NCI-H82 (cell line): Measurements from ENCODE around the gene KCNJ11.

Source experiments
- DNase-seq: peaks from one replicate; lab custom pipeline; 2025; lab: John Stamatoyannopoulos, UW

Gene KCNJ11

GRCh38 chr11:17391493-17392355 is 3.3 kb upstream of the KCNJ11 start:
- peak; percentile 68 for DNase-seq

GRCh38 chr11:17389957-17390649 is 1.6 kb upstream of the KCNJ11 start:
- peak; percentile 57 for DNase-seq

GRCh38 chr11:17389211-17389956 is 925 bp upstream of the KCNJ11 start:
- DNase-seq: peak; percentile 88

GRCh38 chr11:17387811-17388210 is 648 bp downstream of the KCNJ11 start:
- no peak for DNase-seq

GRCh38 chr11:17387254-17387653 is 1.2 kb downstream of the KCNJ11 start:
- no peak for DNase-seq

- DNase-seq: peak; percentile 76
Observed at GRCh38 chr11:17386331-17387084, 2.0 kb downstream of the KCNJ11 start.

GRCh38 chr11:17385926-17386325 is 2.5 kb downstream of the KCNJ11 start:
- DNase-seq: no peak

GRCh38 chr11:17385492-17385891 is 3.0 kb downstream of the KCNJ11 start:
- DNase-seq: no peak

GRCh38 chr11:17384002-17384511 is 4.4 kb downstream of the KCNJ11 start:
- DNase-seq: peak; percentile 93

- no peak for DNase-seq
Observed at GRCh38 chr11:17383461-17383860, 5.0 kb downstream of the KCNJ11 start.

- DNase-seq: no peak
Observed at GRCh38 chr11:17382046-17382728, 6.3 kb downstream of the KCNJ11 start.

GRCh38 chr11:17381156-17381555 is 7.3 kb downstream of the KCNJ11 start:
- DNase-seq: no peak

GRCh38 chr11:17379383-17380180 is 8.9 kb downstream of the KCNJ11 start:
- DNase-seq: no peak

- no peak for DNase-seq
Observed at GRCh38 chr11:17378655-17379054, 9.8 kb downstream of the KCNJ11 start.

GRCh38 chr11:17376493-17376892 is 12.0 kb downstream of the KCNJ11 start:
- no peak for DNase-seq

GRCh38 chr11:17375547-17375946 is 12.9 kb downstream of the KCNJ11 start:
- no peak for DNase-seq

- peak; percentile 17 for DNase-seq
Observed at GRCh38 chr11:17371614-17372013, 16.8 kb downstream of the KCNJ11 start.

GRCh38 chr11:17369684-17370243 is 18.7 kb downstream of the KCNJ11 start:
- DNase-seq: no peak

- DNase-seq: peak; percentile 42
Observed at GRCh38 chr11:17369094-17369493, 19.4 kb downstream of the KCNJ11 start.

- no peak for DNase-seq
Observed at GRCh38 chr11:17368551-17368950, 19.9 kb downstream of the KCNJ11 start.
